WERI-Rb-1 (cell line): ENCODE measurements around the gene SARS1.
"Not testable (repeated sequence)": the region's sequence is repeated elsewhere in the genome, so short reads cannot be mapped to it uniquely, and the experiment has no call there.

Source experiments
- DNase-seq: peaks from one replicate; pipeline ENCODE4 v3.0.0-alpha.2; 2020
- H3K27ac ChIP-seq: fragments of 250-450 bp; sonication (Bioruptor Pico); 2 replicates; pipeline ENCODE4 v1.5.1; 2020; ENCODE audit warnings: mild to moderate bottlenecking, moderate library complexity
- H3K27me3 ChIP-seq: fragments of 250-450 bp; sonication (Bioruptor Pico); 2 replicates; pipeline ENCODE4 v1.5.1; 2021; ENCODE audit warnings: mild to moderate bottlenecking, low read depth, moderate library complexity; ENCODE audit not compliant: insufficient read depth, severe bottlenecking
- H3K36me3 ChIP-seq: fragments of 250-450 bp; sonication (Bioruptor Pico); 2 replicates; pipeline ENCODE4 v1.5.1; 2020; ENCODE audit warnings: mild to moderate bottlenecking, moderate library complexity
- H3K4me3 ChIP-seq: 2 replicates; pipeline ENCODE4 v1.5.1; 2011; ENCODE audit warnings: low read depth, mild to moderate bottlenecking, control low read depth, low read length
- H3K9me3 ChIP-seq: fragments of 250-450 bp; sonication (Bioruptor Pico); 2 replicates; pipeline ENCODE4 v1.5.1; 2021; ENCODE audit warnings: mild to moderate bottlenecking, moderate library complexity; ENCODE audit not compliant: severe bottlenecking
- CTCF ChIP-seq: IDR thresholded peaks from 2 replicates; pipeline ENCODE4 v1.5.1; 2011; ENCODE audit warnings: low read depth, mild to moderate bottlenecking, control low read depth, inconsistent platforms, low read length

The SARS1 gene

GRCh38 chr1:109214695-109215623 is 1.2 kb downstream of the SARS1 start:
- DNase-seq, result peak; percentile 90
- Histone ChIP-seq H3K4me3 (peak overlapping the region; percentile 58), H3K27ac (peak overlapping the region; percentile 96)

GRCh38 chr1:109216662-109217061 is 2.9 kb downstream of the SARS1 start:
- Histone ChIP-seq H3K27me3 (no peaks in the 10 kb centered on the region), H3K4me3 (no peak overlapping the region), H3K9me3 (no peaks in the 10 kb centered on the region), H3K36me3 (peaks cover 46% of the 10 kb centered on the region), H3K27ac (no peak overlapping the region)
- no peak for DNase-seq
- TF ChIP-seq CTCF, result no peak

More at GRCh38 chr1:109214695-109215623, 1.2 kb downstream of the SARS1 start:
- Histone ChIP-seq H3K9me3 (no peaks in the 10 kb centered on the region), H3K27me3 (no peaks in the 10 kb centered on the region), H3K36me3 (peaks cover 34% of the 10 kb centered on the region)
- no peak for TF ChIP-seq CTCF

- Histone ChIP-seq H3K36me3 (peaks cover 62% of the 10 kb centered on the region), H3K27ac (no peak overlapping the region), H3K4me3 (no peak overlapping the region), H3K27me3 (no peaks in the 10 kb centered on the region), H3K9me3 (no peaks in the 10 kb centered on the region)
- no peak for TF ChIP-seq CTCF
- no peak for DNase-seq
These were observed 4.8 kb downstream of the SARS1 start for GRCh38 chr1:109218516-109218915.

- not testable (repeated sequence) for H3K27ac ChIP-seq, H3K27me3 ChIP-seq, DNase-seq, H3K4me3 ChIP-seq, H3K9me3 ChIP-seq
- peaks cover 61% of the 10 kb centered on the region for H3K36me3 ChIP-seq
These were observed 7.5 kb downstream of the SARS1 start for GRCh38 chr1:109221201-109221600.

GRCh38 chr1:109225308-109225707 is 11.6 kb downstream of the SARS1 start:
- H3K9me3 ChIP-seq, result no peaks in the 10 kb centered on the region
- peaks cover 64% of the 10 kb centered on the region for H3K36me3 ChIP-seq
- no peak overlapping the region for H3K4me3 ChIP-seq
- no peak overlapping the region for H3K27ac ChIP-seq
- DNase-seq, result no peak
- H3K27me3 ChIP-seq, result no peaks in the 10 kb centered on the region
- no peak for TF ChIP-seq CTCF

GRCh38 chr1:109225711-109226445 is 12.2 kb downstream of the SARS1 start:
- no peak for DNase-seq
- no peaks in the 10 kb centered on the region for H3K27me3 ChIP-seq
- no peak for TF ChIP-seq CTCF
- no peaks in the 10 kb centered on the region for H3K9me3 ChIP-seq
- no peak overlapping the region for H3K4me3 ChIP-seq
- peaks cover 68% of the 10 kb centered on the region for H3K36me3 ChIP-seq
- H3K27ac ChIP-seq, result no peak overlapping the region
